DMS153 treated with DMSO at 0.1 percent for 48 hours (cell line): ENCODE measurements around the gene CR1L.
"Not testable (repeated sequence)": the region's sequence is repeated elsewhere in the genome, so short reads cannot be mapped to it uniquely, and the experiment has no call there.

ENCODE experiments used
- DNase-seq: peaks from one replicate; lab custom pipeline; 2025; ENCODE audit not compliant: unreplicated experiment; lab: John Stamatoyannopoulos, UW

Gene CR1L

DNA sequence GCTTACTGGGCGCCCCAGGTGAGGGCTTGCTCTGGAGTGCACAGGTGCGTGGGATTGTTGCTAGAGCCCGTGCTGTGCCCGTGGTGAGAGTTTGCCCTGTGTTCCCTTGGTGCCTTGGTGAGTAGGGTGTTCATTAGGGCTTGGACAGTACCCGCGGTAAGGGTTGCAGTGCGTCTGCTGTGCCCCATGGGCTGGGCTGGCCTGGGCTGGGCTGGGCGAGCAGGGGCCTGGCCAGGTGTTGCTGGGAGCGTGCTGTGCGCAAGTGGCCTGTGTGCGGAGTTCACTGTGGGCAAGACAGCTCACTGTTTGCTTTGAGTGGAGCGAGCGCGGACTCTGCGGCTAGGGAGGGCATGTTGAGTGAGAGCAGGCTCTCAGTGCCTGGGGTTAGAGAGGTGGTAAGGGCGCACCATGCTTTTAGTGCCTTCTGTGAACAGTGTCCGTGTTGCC is 725 bp downstream of the CR1L start:
- DNase-seq, result no peak

GRCh38 chr1:207646171-207646570 is 1.2 kb downstream of the CR1L start:
- no peak for DNase-seq

GRCh38 chr1:207646944-207647579 is 2.1 kb downstream of the CR1L start:
- DNase-seq, result peak; percentile 53

GRCh38 chr1:207647671-207648333 is 2.9 kb downstream of the CR1L start:
- no peak for DNase-seq

DNA sequence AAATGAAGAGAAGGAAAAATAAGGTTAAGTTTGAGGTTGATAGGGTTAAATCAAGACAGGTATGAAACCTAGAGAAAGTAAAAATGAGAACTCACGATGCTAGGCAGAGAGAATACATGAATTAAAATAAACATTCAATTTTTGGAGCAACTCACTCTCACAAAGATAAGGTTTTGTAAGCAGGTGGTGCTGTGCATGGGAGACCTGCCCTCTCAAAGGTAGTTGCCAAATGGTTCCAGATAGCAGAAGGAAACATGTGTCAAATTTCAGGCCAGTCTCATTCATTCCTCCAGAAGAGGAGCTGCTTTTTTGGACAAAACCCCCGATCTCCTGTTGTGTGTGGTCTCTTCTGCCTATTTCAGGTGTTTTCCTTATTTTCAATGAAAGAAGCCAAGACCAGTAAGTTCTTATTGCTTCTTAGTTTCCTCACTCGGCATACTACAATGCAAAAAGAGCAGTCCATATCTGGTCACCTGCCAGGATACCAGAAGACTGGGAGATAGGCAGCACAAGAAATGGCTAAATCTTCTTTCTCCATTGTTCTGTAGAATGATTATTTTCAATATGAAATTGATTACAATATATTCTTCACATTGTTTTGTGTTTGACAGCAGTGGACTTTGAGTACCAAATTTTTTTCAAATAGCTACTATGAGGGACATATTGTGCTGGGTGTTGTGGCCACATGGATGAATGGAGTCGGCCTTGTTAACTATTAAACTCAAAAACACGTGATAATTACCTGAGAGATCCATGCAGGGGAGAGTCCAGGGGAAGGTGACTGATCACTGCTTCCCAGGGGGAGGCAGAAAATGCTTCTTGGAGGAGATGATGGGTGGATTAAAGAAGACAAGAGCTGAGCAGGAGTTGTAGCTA is 3.6 kb downstream of the CR1L start:
- no peak for DNase-seq

GRCh38 chr1:207649210-207649753 is 4.3 kb downstream of the CR1L start:
- DNase-seq, result no peak

DNA sequence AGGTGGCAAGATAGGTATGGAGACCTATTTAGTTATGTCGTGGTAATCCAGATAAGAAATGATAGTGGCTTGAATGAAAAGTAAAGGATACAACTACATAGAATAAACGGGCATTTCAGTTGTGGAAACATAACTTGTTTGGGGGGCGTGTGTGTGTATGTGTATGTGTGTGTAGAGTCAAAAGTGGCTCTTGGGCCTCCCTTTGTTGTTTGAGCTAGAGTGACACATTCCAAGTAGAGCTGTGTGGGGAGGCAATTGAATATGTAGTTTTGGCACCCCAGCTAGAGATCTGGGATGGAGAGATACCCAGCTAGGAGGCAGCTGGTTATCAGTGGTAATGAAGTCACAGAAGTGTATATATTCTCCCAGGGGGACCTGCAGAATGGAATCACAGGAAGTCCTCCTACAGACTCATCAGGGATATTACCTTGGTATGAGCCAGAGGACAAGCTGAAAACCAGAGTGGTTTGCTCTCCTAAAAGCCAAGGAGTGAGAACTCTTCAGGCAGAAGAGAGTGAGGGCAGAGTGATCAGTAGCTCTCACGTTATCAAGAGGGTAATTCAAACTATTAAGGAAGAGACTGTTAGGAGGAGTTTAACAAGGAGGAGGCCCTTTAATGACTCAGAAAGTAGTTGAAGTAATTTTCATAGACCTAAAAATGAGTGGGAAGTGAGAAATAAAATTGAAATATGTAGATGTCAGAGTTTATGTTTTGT is 5.1 kb downstream of the CR1L start:
- DNase-seq, result no peak

- no peak for DNase-seq
Observed at GRCh38 chr1:207651583-207651982, 6.7 kb downstream of the CR1L start.

GRCh38 chr1:207654320-207654719 is 9.4 kb downstream of the CR1L start:
- no peak for DNase-seq

GRCh38 chr1:207658408-207658807 is 13.5 kb downstream of the CR1L start:
- no peak for DNase-seq

GRCh38 chr1:207658904-207659485 is 14.1 kb downstream of the CR1L start:
- DNase-seq, result no peak

GRCh38 chr1:207659545-207660153 is 14.7 kb downstream of the CR1L start:
- DNase-seq, result no peak

DNA sequence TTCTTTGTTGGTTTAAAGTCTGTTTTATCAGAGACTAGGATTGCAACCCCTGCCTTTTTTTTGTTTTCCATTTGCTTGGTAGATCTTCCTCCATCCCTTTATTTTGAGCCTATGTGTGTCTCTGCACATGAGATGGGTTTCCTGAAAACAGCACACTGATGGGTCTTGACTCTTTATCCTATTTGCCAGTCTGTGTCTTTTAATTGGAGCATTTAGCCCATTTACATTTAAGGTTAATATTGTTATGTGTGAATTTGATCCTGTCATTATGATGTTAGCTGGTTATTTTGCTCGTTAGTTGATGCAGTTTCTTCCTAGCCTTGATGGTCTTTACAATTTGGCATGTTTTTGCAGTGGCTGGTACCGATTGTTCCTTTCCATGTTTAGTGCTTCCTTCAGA is 16.5 kb downstream of the CR1L start:
- DNase-seq, result not testable (repeated sequence)

DNA sequence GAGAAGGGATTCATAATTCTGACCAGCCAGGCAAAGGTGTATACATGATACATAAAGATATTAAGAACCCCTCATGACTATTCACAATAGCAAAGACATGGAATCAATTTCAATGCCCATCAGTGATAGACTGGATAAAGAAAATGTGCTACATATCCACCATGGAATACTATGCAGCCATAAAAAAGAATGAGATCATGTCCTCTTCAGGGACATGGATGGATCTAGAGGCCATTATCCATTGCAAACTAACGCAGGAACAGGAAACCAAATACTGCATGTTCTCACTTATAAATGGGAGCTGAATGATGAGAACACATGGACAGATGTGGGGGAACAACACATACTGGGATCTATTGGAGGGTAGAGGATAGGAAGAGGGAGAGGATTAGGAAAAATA is 21.4 kb downstream of the CR1L start:
- DNase-seq, result no peak

DNA sequence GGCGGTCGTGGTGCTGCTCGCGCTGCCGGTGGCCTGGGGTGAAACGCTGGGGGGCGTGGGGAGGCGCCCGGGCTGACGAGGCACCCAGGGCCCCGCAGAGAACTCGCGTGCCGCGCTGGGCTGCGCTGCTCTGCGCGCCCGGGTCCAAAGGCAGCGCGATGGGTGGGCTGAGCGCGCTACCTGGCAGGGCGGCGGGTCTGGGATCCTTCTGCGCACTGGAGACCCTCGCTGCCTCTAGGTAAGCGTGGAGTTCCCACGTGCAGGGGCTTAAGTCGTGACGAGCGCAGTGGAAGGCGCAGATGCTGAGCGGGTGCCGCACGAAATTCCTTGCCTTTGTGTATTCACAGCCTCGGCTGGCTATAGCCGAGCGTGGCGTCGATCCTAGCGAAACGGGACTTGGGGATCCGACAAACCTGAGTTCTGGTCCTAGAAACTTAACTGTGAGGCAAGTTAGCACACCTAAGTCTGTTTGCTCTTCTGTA is 24.6 kb downstream of the CR1L start:
- DNase-seq, result no peak

DNA sequence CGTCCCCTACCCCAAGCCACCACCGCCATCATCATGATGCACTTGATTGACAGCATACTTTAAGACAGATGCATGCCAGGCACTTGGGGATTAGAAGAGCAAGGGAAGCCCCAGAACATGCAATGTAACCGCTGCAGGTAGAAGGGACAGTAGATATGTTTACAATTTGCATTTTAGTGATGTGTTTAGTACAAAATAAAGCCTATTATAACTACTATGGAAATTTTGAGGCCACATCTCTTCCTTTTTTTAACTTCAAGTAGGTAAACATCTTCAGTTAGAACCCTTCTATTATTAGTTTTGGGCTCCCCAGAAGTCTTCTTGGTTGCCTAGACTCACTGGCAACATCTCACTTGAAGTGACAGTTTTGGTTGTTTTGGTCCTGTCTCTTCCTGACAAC is 25.3 kb downstream of the CR1L start:
- DNase-seq, result no peak

- no peak for DNase-seq
Observed at GRCh38 chr1:207670997-207671396, 26.1 kb downstream of the CR1L start.

DNA sequence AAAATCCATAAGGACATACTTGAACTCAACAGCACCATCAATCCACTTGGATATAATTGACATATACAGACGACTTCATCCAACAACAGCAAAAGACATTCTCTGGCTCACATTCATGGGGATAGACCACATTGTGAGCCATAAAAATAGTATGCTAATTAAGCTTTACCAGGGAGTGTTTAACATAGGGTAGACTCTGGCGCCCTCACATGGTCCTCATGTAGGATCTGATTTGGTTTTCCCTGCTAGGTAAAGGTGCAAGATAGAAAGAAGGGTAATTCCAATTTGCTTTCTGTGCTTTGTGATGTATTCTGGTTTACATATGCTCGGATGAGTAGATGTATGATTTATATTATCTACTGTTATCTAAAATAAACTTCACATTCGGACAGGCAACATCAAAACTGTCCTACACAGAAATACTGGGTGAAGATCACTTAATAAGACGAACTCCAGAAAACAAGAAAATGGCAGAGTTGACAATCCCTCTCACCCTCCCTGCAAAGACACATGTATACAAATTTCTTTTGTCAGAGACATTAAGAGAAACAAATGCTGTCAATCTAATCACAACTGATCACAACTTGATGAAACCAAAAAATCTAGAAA is 27.7 kb downstream of the CR1L start:
- peak; percentile 86 for DNase-seq

GRCh38 chr1:207673399-207673798 is 28.5 kb downstream of the CR1L start:
- DNase-seq, result no peak

GRCh38 chr1:207676153-207676552 is 31.2 kb downstream of the CR1L start:
- DNase-seq, result no peak
